Tibial nerve (tissue), 4 donors: Measurements from ENCODE around the gene TRIM32. TPM values are rescaled to one million over a fixed set of nuclear protein-coding genes. Genes with fewer than 3 reads are reported as not detected.

Source experiments
- DNase-seq, 2 donors: peaks; one replicate each; pipeline ENCODE4 v3.0.0-alpha.2; 2019; ENCODE audit warnings: low spot score in 2 of 2
- H3K27ac ChIP-seq, 4 donors: fragments of 200-600 bp; sonication (generic) in 3 of 4; one replicate each; pipeline ENCODE4 v1.5.1; 2017 to 2019; ENCODE audit warnings: mild to moderate bottlenecking in 1 of 4
- H3K27me3 ChIP-seq, 2 donors: fragments of 200-600 bp; sonication (generic) in 1 of 2; one replicate each; pipeline versions ENCODE4 v1.5.1 to v1.6.0; 2017 to 2019
- H3K36me3 ChIP-seq, 3 donors: fragments of 200-600 bp; sonication (generic); one replicate each; pipeline ENCODE4 v1.5.1; 2018 to 2019
- H3K4me1 ChIP-seq, 4 donors: fragments of 200-600 bp; sonication (generic) in 3 of 4; one replicate each; pipeline ENCODE4 v1.5.1; 2017 to 2019
- H3K4me3 ChIP-seq, 4 donors: fragments of 200-600 bp; sonication (generic) in 3 of 4; one replicate each; pipeline ENCODE4 v1.5.1; 2017 to 2019; ENCODE audit warnings: mild to moderate bottlenecking in 1 of 4, moderate library complexity in 1 of 4
- H3K9me3 ChIP-seq, 4 donors: fragments of 200-600 bp; sonication (generic) in 3 of 4; one replicate each; pipeline ENCODE4 v1.5.1; 2017 to 2019
- CTCF ChIP-seq, 5 experiments: fragments of 200-600 bp in 3 of 5; fragments of 450-650 bp in 2 of 5; sonication (generic) in 3 of 5; IDR thresholded peaks; one replicate each; pipeline ENCODE4 v1.5.1; 2016 to 2019; ENCODE audit warnings: antibody characterized with exemption in 5 of 5, mild to moderate bottlenecking in 3 of 5, moderate library complexity in 2 of 5
- EP300 ChIP-seq, 2 donors: sonication (generic); formaldehyde crosslinking; IDR thresholded peaks; one replicate each; pipeline ENCODE4 v1.6.1; 2017; ENCODE audit warnings: antibody characterized with exemption in 2 of 2, mild to moderate bottlenecking in 1 of 2
- POLR2A ChIP-seq, 2 donors: fragments of 450-650 bp; IDR thresholded peaks; one replicate each; pipeline ENCODE4 v1.6.1; 2017; ENCODE audit warnings: antibody characterized with exemption in 2 of 2, mild to moderate bottlenecking in 2 of 2, moderate library complexity in 2 of 2
- WGBS, 2 donors: methylation state at CpG; one replicate each; pipeline ENCODE4 v1.1.5; 2018; 5-methylcytosine and 5-hydroxymethylcytosine counted together
- total RNA-seq, 4 donors: library from RNA; depleted of rRNA; stranded (reverse); fragments of >200 nt; gene quantifications; one replicate each; pipeline ENCODE4 v1.1.0, GENCODE V29; 2016

TRIM32 gene
- total RNA-seq, 4 donors from 2014 or later = 11.4 to 19.8 (median 15.9) TPM

GRCh38 chr9:116704470-116704869 lies 17.4 kb downstream of the TRIM32 start:
- Histone ChIP-seq H3K27ac (no peak overlapping the region), H3K4me1 (no peaks in the 10 kb centered on the region), H3K9me3 (peaks cover 0 to 4% (median 0%) of the 10 kb centered on the region in 4 donors), H3K27me3 (no peaks in the 10 kb centered on the region), H3K36me3 (peaks cover 0 to 24% (median 0%) of the 10 kb centered on the region in 3 donors), H3K4me3 (no peak overlapping the region)
- TF ChIP-seq EP300 (IDR thresholded peaks at IDR 0.05) (no peak), POLR2A (IDR thresholded peaks at IDR 0.05) (no peak)
- DNase-seq = no peak

DNA sequence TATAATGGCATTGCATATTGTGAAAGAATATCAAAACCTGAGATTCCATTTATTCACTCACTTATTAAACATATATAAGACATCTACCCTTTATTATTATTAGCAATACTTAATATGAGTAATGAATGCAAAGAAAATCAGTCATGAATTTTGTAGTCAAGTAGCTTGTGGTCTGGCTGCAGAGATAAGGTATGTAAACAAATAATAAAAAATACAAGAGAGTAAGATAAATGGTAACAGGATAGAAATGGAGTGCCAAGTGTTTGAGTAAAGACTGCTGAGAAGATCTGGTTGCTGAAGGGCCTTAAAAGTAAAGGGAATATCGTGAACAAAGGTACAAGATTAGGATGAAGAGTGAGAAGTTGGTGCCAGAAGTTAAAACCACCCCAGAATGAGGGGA lies 18.4 kb downstream of the TRIM32 start:
- no peak overlapping the region for H3K4me3 ChIP-seq
- no peaks in the 10 kb centered on the region for H3K4me1 ChIP-seq
- H3K27me3 ChIP-seq = no peaks in the 10 kb centered on the region
- whole genome bisulfite sequencing, 2 donors = 83 to 95% methylated on average over 1 of the region's 1 CpG
- TF ChIP-seq CTCF (IDR thresholded peaks at IDR 0.05) = no peak
- no peak for TF ChIP-seq POLR2A (IDR thresholded peaks at IDR 0.05)
- no peak for TF ChIP-seq EP300 (IDR thresholded peaks at IDR 0.05)
- H3K27ac ChIP-seq = no peak overlapping the region
- H3K9me3 ChIP-seq = peaks cover 0 to 4% (median 0%) of the 10 kb centered on the region in 4 donors
- H3K36me3 ChIP-seq = peaks cover 0 to 14% (median 0%) of the 10 kb centered on the region in 3 donors
- no peak for DNase-seq

DNA sequence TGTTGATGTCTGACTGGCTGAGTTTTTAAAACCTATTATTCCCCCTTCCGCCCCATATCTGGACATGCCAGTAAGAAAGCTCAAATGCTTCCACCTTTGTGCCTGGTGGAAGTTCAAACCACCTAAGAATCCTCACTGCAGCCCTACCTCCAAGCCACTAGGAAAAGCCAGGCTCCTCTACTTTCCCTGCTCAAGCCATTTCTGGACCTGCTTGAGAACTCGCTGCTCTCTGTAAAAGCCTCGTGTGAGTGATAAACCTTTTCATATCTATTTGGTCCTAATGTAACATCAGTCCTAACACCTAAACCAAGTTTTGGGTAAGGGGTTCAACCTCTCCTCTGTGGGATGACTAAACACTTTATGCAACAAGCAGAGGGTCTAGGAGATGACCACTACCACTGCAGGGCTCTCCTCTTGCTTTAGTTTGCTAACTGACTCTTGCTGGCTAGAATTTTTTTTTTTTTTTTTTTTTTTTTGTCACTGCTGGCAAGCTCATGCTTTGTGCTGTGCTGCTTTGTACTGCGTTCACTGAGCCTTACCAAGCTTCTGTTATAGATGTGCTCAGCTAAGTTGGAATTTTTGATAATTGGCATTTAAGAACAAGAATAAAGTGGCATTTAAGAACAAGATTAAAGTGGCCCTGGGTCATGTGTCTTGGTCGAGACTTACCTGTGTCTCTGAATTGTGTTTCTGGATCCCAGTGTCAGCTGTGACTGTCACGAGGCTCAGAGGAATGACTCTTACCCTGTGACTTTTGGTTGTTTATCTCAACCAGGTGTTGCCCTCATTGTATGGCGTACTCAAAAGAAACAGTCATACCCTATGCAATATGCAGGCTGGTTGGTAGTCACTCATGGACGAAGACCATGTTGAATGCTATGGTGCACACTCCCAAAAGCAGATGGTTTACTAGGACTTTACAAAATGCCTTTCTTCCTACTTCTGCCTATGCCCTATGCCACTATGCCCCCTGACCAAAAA lies 19.5 kb downstream of the TRIM32 start:
- WGBS, 2 donors = 90 to 94% methylated on average over 8 of the region's 8 CpGs

GRCh38 chr9:116712781-116713180 lies 25.7 kb downstream of the TRIM32 start:
- H3K27ac ChIP-seq = no peak overlapping the region
- TF ChIP-seq POLR2A (IDR thresholded peaks at IDR 0.05) (no peak), EP300 (IDR thresholded peaks at IDR 0.05) (no peak), CTCF (IDR thresholded peaks at IDR 0.05) (no peak)
- DNase-seq = no peak
- no peak overlapping the region for H3K4me3 ChIP-seq
- 83 to 89% methylated on average over 3 of the region's 3 CpGs for WGBS, 2 donors
- peaks cover 0 to 14% (median 0%) of the 10 kb centered on the region in 4 donors for H3K4me1 ChIP-seq
- no peaks in the 10 kb centered on the region for H3K27me3 ChIP-seq
- no peaks in the 10 kb centered on the region for H3K9me3 ChIP-seq
- H3K36me3 ChIP-seq = no peaks in the 10 kb centered on the region

More for the DNA sequence above, 19.5 kb downstream of the TRIM32 start:
- Histone ChIP-seq H3K4me3 (no peak overlapping the region), H3K4me1 (no peaks in the 10 kb centered on the region), H3K36me3 (peaks cover 0 to 11% (median 0%) of the 10 kb centered on the region in 3 donors), H3K27me3 (no peaks in the 10 kb centered on the region), H3K9me3 (peaks cover 0 to 4% (median 0%) of the 10 kb centered on the region in 4 donors), H3K27ac (no peak overlapping the region)
- no peak for DNase-seq
- TF ChIP-seq CTCF (IDR thresholded peaks at IDR 0.05) (no peak), EP300 (IDR thresholded peaks at IDR 0.05) (no peak), POLR2A (IDR thresholded peaks at IDR 0.05) (no peak)

GRCh38 chr9:116713271-116713670 lies 26.2 kb downstream of the TRIM32 start:
- TF ChIP-seq POLR2A (IDR thresholded peaks at IDR 0.05) (no peak), CTCF (IDR thresholded peaks at IDR 0.05) (no peak), EP300 (IDR thresholded peaks at IDR 0.05) (no peak)
- 71% methylated on average over 4 of the region's 4 CpGs for WGBS, 2 donors

More at GRCh38 chr9:116713271-116713670, 26.2 kb downstream of the TRIM32 start:
- Histone ChIP-seq H3K4me1 (peaks cover 0 to 16% (median 0%) of the 10 kb centered on the region in 4 donors), H3K9me3 (no peaks in the 10 kb centered on the region), H3K27me3 (no peaks in the 10 kb centered on the region), H3K36me3 (no peaks in the 10 kb centered on the region), H3K4me3 (no peak overlapping the region), H3K27ac (no peak overlapping the region)
- DNase-seq = no peak
